ENCODE data around the gene MLLT10.

GRCh38 chr10:21759232-21759631 is 225.2 kb downstream of the MLLT10 start:
- TF ChIP-seq GATA2 (IDR thresholded peaks at IDR 0.05; ENCODE audit: low read depth, low read length) (no peak), GATA3 (IDR thresholded peaks at IDR 0.05; ENCODE audit: low read depth, low read length) (no peak)

All from SH-SY5Y (cell line).